ENCODE measurements around the gene P2RX7.

DNA sequence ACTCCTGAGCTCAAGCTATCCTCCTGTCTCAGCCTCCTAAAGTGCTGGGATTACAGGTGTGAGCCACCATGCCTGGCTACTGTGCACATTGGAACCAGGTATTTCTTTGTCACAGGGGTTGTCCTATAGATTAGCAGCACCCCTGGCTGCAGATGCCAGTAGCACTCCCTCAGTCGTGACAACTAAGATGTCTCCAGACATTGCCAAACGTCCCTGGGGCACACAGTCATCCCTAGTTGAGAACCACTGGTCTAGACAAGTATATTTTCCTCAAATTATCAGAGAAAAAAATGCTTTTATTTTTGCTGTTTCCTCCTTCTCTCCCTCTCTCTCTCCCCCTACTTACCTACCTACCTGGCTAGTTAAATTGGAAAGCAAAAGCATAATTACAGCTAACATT lies 17.9 kb upstream of the P2RX7 start:
- TF ChIP-seq, protein P1, sequence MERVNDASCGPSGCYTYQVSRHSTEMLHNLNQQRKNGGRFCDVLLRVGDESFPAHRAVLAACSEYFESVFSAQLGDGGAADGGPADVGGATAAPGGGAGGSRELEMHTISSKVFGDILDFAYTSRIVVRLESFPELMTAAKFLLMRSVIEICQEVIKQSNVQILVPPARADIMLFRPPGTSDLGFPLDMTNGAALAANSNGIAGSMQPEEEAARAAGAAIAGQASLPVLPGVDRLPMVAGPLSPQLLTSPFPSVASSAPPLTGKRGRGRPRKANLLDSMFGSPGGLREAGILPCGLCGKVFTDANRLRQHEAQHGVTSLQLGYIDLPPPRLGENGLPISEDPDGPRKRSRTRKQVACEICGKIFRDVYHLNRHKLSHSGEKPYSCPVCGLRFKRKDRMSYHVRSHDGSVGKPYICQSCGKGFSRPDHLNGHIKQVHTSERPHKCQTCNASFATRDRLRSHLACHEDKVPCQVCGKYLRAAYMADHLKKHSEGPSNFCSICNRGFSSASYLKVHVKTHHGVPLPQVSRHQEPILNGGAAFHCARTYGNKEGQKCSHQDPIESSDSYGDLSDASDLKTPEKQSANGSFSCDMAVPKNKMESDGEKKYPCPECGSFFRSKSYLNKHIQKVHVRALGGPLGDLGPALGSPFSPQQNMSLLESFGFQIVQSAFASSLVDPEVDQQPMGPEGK (CRISPR knock-in tag; IDR thresholded peaks at IDR 0.05; ENCODE audit: borderline replicate concordance), result no peak
- no peak for TF ChIP-seq ZFP30 (CRISPR knock-in tag; IDR thresholded peaks at IDR 0.05)
- TF ChIP-seq, protein P2, sequence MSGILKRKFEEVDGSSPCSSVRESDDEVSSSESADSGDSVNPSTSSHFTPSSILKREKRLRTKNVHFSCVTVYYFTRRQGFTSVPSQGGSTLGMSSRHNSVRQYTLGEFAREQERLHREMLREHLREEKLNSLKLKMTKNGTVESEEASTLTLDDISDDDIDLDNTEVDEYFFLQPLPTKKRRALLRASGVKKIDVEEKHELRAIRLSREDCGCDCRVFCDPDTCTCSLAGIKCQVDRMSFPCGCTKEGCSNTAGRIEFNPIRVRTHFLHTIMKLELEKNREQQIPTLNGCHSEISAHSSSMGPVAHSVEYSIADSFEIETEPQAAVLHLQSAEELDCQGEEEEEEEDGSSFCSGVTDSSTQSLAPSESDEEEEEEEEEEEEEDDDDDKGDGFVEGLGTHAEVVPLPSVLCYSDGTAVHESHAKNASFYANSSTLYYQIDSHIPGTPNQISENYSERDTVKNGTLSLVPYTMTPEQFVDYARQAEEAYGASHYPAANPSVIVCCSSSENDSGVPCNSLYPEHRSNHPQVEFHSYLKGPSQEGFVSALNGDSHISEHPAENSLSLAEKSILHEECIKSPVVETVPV (CRISPR knock-in tag; IDR thresholded peaks at IDR 0.05), result no peak
- TF ChIP-seq TOX (CRISPR knock-in tag; IDR thresholded peaks at IDR 0.05; ENCODE audit: borderline replicate concordance), result no peak
- TF ChIP-seq SNAI2 (CRISPR knock-in tag; IDR thresholded peaks at IDR 0.05), result no peak
- TF ChIP-seq GLIS3 (CRISPR knock-in tag; IDR thresholded peaks at IDR 0.05), result no peak
- no peak for TF ChIP-seq ARNTL (CRISPR knock-in tag; IDR thresholded peaks at IDR 0.05; ENCODE audit: borderline replicate concordance, low read depth)
- no peak for TF ChIP-seq CSDC2 (CRISPR knock-in tag; IDR thresholded peaks at IDR 0.05)
- no peak for TF ChIP-seq ZNF565 (CRISPR knock-in tag; conservative IDR thresholded peaks at IDR 0.05; ENCODE audit: low read depth)
- TF ChIP-seq ZFP3 (CRISPR knock-in tag; IDR thresholded peaks at IDR 0.05), result no peak
- no peak for TF ChIP-seq PPARA (CRISPR knock-in tag; IDR thresholded peaks at IDR 0.05; ENCODE audit: borderline replicate concordance)
- TF ChIP-seq TCF4 (CRISPR knock-in tag; IDR thresholded peaks at IDR 0.05; ENCODE audit: borderline replicate concordance), result no peak
- no peak for TF ChIP-seq ESRRG (CRISPR knock-in tag; IDR thresholded peaks at IDR 0.05)

All from SK-N-SH treated with all-trans-retinoic acid at 6 μM for 48 hours (cell line).